Stomach (tissue), 9 donors: Measurements from ENCODE around the gene RPL21. TPM values are rescaled to one million over a fixed set of nuclear protein-coding genes. Genes with fewer than 3 reads are reported as not detected.

Experiments
- DNase-seq, 2 donors: peaks; one replicate each; pipeline versions ENCODE4 v3.0.0 to v3.0.0-alpha.2; 2013 to 2019
- H3K27ac ChIP-seq, 5 donors: fragments of 200-600 bp in 4 of 5; sonication (generic) in 4 of 5; one replicate each; pipeline ENCODE4 v1.5.1; 2013 to 2019; ENCODE audit warnings: mild to moderate bottlenecking in 1 of 5, moderate library complexity in 1 of 5
- H3K27me3 ChIP-seq, 3 donors: fragments of 200-600 bp; sonication (generic); one replicate each; pipeline ENCODE4 v1.5.1; 2017 to 2019; ENCODE audit warnings: mixed run types in 1 of 3
- H3K36me3 ChIP-seq, 4 donors: fragments of 200-600 bp; sonication (generic); 1 replicate in 3 of 4; 2 replicates in 1 of 4; pipeline ENCODE4 v1.5.1; 2016 to 2019
- H3K4me1 ChIP-seq, 4 donors: fragments of 200-600 bp; sonication (generic); one replicate each; pipeline ENCODE4 v1.5.1; 2016 to 2019
- H3K4me3 ChIP-seq, 4 donors: fragments of 200-600 bp; sonication (generic) in 3 of 4; one replicate each; pipeline ENCODE4 v1.5.1; 2016 to 2019; ENCODE audit warnings: mild to moderate bottlenecking in 1 of 4
- H3K9me3 ChIP-seq, 4 donors: fragments of 200-600 bp; sonication (generic); one replicate each; pipeline ENCODE4 v1.5.1; 2016 to 2019
- EP300 ChIP-seq: sonication (generic); formaldehyde crosslinking; IDR thresholded peaks from one replicate; pipeline ENCODE4 v1.6.1; 2017; ENCODE audit warnings: antibody characterized with exemption
- POLR2A ChIP-seq, 4 donors: fragments of 450-650 bp; IDR thresholded peaks; one replicate each; pipeline ENCODE4 v1.6.1; 2016; ENCODE audit warnings: antibody characterized with exemption in 4 of 4, control low read depth in 2 of 4, mild to moderate bottlenecking in 1 of 4, moderate library complexity in 1 of 4
- POLR2AphosphoS5 ChIP-seq, 3 donors: sonication (generic); formaldehyde crosslinking; IDR thresholded peaks; one replicate each; pipeline ENCODE4 v1.6.1; 2016; ENCODE audit warnings: antibody characterized with exemption in 3 of 3
- WGBS, 5 donors: extraction: QIAGEN DNeasy Blood & Tissue Kit in 3 of 5; methylation state at CpG; one replicate each; pipeline versions ENCODE4 v1.1.5 to v1.1.7; 2013 to 2018; 5-methylcytosine and 5-hydroxymethylcytosine counted together
- intact Hi-C: fragments of 100-400 bp; cut with DNase I; formaldehyde crosslinking; loops from one replicate; pipeline ENCODE4 v1.15.1; 2023; ENCODE audit warnings: low total_unique reads
- polyA plus RNA-seq, 3 donors: library from polyadenylated mRNA; stranded (reverse); fragments of 200-250 nt; gene quantifications; one replicate each; pipeline ENCODE4 v1.2.3, GENCODE V29; 2013
- total RNA-seq, 5 donors: library from RNA; depleted of rRNA; stranded (reverse); fragments of >200 nt; gene quantifications; one replicate each; pipeline versions ENCODE4 v1.1.0 to v1.2.3, GENCODE V29; 2014 to 2016
- TF ChIP-seq, protein P1 (sequence below), 7 experiments: fragments of 450-650 bp in 4 of 7; fragments of 200-600 bp in 3 of 7; sonication (generic) in 3 of 7; IDR thresholded peaks; one replicate each; pipeline ENCODE4 v1.5.1; 2016 to 2019; ENCODE audit warnings: antibody characterized with exemption in 7 of 7, control low read depth in 2 of 7, mild to moderate bottlenecking in 1 of 7
- donor health status: healthy with polysubstance abuse.
- donor health status: Bipolar disorder and iron deficiency.
- donor health status: healthy.

RPL21 gene
- total and polyA plus RNA-seq, 8 donors, result 338 to 2,038 (median 966) TPM

DNA sequence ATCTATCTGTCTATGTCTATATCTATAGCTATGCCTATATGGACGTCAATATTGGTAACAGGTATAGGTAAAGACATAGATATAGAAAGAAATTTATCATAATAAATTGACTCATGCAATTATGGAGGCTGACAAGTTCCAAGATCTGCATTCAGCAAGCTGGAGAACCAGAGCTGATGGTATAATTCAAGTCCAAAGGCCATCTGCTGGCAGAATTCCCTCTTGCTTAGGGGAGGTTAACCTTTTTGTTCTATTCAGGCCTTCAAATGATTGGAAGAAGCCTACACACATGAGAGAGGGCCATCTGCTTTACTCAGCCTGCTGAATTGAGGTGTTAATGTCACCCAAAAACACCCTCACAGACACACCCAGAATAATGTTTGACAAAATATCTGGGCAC lies 30.1 kb downstream of the RPL21 start:
- no peak for TF ChIP-seq EP300
- TF ChIP-seq POLR2AphosphoS5 (IDR thresholded peaks at IDR 0.05), result no peak
- TF ChIP-seq, protein P1, sequence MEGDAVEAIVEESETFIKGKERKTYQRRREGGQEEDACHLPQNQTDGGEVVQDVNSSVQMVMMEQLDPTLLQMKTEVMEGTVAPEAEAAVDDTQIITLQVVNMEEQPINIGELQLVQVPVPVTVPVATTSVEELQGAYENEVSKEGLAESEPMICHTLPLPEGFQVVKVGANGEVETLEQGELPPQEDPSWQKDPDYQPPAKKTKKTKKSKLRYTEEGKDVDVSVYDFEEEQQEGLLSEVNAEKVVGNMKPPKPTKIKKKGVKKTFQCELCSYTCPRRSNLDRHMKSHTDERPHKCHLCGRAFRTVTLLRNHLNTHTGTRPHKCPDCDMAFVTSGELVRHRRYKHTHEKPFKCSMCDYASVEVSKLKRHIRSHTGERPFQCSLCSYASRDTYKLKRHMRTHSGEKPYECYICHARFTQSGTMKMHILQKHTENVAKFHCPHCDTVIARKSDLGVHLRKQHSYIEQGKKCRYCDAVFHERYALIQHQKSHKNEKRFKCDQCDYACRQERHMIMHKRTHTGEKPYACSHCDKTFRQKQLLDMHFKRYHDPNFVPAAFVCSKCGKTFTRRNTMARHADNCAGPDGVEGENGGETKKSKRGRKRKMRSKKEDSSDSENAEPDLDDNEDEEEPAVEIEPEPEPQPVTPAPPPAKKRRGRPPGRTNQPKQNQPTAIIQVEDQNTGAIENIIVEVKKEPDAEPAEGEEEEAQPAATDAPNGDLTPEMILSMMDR (IDR thresholded peaks at IDR 0.05), result no peak
- no peak for TF ChIP-seq POLR2A (IDR thresholded peaks at IDR 0.05)
- DNase-seq, result no peak
- intact Hi-C loops, result loop anchor here (10.0 kb wide), 1 partner anchor 63 kb away; no protein-coding TSS in a partner anchor
- Histone ChIP-seq H3K27ac (no peak overlapping the region), H3K4me3 (no peak overlapping the region), H3K27me3 (peaks cover 0 to 6% (median 0%) of the 10 kb centered on the region in 3 donors), H3K4me1 (no peaks in the 10 kb centered on the region), H3K9me3 (no peaks in the 10 kb centered on the region), H3K36me3 (no peaks in the 10 kb centered on the region)
- WGBS, 5 donors, result 29 to 57% (median 38%) methylated on average over 1 of the region's 1 CpG

DNA sequence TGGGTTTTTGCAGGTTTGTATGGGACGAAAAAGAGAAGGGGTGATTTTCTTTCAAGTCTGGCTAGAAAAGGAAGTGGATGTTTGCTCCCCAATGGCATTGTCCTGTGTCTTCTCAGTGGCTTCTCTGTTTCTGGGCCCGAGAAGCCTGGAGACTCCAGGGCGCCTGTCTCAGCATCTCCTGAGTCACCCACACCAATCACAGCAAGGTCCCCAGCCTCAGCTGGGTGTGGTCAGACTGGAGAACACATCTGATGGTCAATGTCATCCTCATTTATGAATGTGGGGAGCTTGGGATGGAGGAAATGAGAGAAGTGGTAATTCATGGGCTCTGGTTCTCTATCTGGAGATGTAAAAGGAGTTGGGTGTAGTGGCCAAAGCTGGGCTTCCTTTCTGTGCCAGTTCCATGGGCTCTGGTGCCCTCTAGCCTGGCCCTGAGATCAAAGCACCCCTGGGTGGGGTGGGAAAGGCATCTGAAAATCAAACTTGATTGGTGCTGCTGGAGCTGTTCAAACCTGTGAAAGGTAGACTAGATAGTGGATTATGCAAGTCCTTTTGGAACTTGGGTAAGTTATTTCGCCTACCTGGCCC lies 32.6 kb downstream of the RPL21 start:
- Histone ChIP-seq H3K36me3 (no peaks in the 10 kb centered on the region), H3K4me1 (no peaks in the 10 kb centered on the region), H3K27me3 (peaks cover 0 to 6% (median 0%) of the 10 kb centered on the region in 3 donors), H3K9me3 (no peaks in the 10 kb centered on the region), H3K27ac (no peak overlapping the region), H3K4me3 (no peak overlapping the region)
- TF ChIP-seq POLR2A (IDR thresholded peaks at IDR 0.05) (no peak), POLR2AphosphoS5 (IDR thresholded peaks at IDR 0.05) (no peak), EP300 (no peak)
- TF ChIP-seq, protein P1 (IDR thresholded peaks at IDR 0.05), result peak in 3 of 7 experiments; percentile 19 to 25 (median 22)
- intact Hi-C loops, result loop anchor here (10.0 kb wide), 1 partner anchor 61 kb away; no protein-coding TSS in a partner anchor
- 83 to 91% (median 84%) methylated on average over 4 of the region's 4 CpGs for WGBS, 5 donors
- peak in 1 of 2 donors; percentile 45 for DNase-seq

DNA sequence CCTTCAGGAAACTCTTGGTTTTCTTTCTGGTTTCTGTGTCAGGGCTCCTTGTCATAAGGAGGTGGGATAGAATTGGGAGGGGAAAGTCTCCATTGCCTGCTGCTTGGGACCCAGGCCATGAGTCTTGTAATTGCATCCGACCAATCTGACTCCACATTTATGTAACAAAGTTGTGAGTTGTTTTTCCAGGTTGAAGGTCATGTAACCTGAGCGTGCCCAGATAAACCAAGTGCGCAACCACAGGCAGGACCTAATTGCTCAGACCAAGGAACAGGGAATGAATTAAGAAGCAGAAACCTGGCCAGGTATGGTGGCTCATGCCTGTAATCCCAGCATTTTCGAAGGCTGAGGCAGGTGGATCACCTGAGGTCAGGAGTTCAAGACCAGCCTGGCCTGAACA lies 37.0 kb downstream of the RPL21 start:
- intact Hi-C loops, result loop anchor here (10.0 kb wide), 1 partner anchor 56 kb away; no protein-coding TSS in a partner anchor
- DNase-seq, result no peak
- H3K27me3 ChIP-seq, result no peaks in the 10 kb centered on the region
- no peak overlapping the region for H3K27ac ChIP-seq
- H3K9me3 ChIP-seq, result no peaks in the 10 kb centered on the region
- no peak for TF ChIP-seq POLR2A (IDR thresholded peaks at IDR 0.05)
- no peak for TF ChIP-seq POLR2AphosphoS5 (IDR thresholded peaks at IDR 0.05)
- TF ChIP-seq, protein P1 (IDR thresholded peaks at IDR 0.05), result no peak
- TF ChIP-seq EP300, result no peak
- WGBS, 5 donors, result 61 to 75% (median 70%) methylated on average over 4 of the region's 4 CpGs
- H3K4me1 ChIP-seq, result no peaks in the 10 kb centered on the region
- H3K4me3 ChIP-seq, result no peak overlapping the region
- no peaks in the 10 kb centered on the region for H3K36me3 ChIP-seq

DNA sequence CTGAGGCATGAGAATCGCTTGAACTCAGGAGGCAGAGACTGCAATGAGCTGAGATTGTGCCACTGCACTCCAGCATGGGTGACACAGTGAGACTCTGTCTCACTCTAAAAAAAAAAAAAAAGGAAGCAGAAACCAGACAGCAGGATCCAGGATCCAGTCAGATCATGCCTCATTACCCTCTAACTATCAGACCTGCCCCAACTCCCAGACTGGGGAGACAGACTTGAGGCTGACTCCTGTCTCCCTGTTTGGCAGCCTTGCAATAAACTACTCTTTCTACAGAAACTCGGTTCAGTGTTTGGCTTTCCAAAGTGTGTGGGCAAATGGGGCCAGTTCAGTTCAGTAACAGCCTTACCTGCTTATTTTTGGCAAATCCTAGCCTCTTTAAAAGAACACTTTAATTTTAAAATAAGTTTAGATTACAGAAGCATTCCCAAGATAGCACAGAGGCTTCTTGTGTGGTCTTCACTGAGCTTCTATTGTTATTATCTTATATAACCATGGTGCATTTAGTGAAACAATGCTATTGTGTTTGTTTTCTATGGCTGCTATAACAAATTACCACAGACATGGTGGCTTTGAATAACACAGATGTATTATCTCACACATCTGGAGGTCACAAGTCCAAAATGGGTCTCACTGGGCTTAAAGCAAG lies 37.8 kb downstream of the RPL21 start:
- Histone ChIP-seq H3K9me3 (no peaks in the 10 kb centered on the region), H3K4me1 (no peaks in the 10 kb centered on the region), H3K27ac (no peak overlapping the region), H3K4me3 (no peak overlapping the region), H3K36me3 (no peaks in the 10 kb centered on the region), H3K27me3 (no peaks in the 10 kb centered on the region)
- 62 to 71% (median 63%) methylated on average over 2 of the region's 2 CpGs for WGBS, 5 donors
- intact Hi-C loops, result loop anchor here (10.0 kb wide), 1 partner anchor 56 kb away; no protein-coding TSS in a partner anchor
- TF ChIP-seq POLR2A (IDR thresholded peaks at IDR 0.05) (no peak), EP300 (no peak), POLR2AphosphoS5 (IDR thresholded peaks at IDR 0.05) (no peak)
- TF ChIP-seq, protein P1 (IDR thresholded peaks at IDR 0.05), result no peak
- DNase-seq, result no peak
